Diencephalon (tissue), 1 donor: Measurements from ENCODE around the gene RSPH1. TPM values are rescaled to one million over a fixed set of nuclear protein-coding genes. Genes with fewer than 3 reads are reported as not detected.

ENCODE experiments used
- total RNA-seq: library from RNA; depleted of rRNA; stranded (reverse); fragments of >200 nt; gene quantifications from one replicate; pipeline ENCODE4 v1.2.3, GENCODE V29; 2014

Gene RSPH1
- 9.9 TPM for total RNA-seq

DNA sequence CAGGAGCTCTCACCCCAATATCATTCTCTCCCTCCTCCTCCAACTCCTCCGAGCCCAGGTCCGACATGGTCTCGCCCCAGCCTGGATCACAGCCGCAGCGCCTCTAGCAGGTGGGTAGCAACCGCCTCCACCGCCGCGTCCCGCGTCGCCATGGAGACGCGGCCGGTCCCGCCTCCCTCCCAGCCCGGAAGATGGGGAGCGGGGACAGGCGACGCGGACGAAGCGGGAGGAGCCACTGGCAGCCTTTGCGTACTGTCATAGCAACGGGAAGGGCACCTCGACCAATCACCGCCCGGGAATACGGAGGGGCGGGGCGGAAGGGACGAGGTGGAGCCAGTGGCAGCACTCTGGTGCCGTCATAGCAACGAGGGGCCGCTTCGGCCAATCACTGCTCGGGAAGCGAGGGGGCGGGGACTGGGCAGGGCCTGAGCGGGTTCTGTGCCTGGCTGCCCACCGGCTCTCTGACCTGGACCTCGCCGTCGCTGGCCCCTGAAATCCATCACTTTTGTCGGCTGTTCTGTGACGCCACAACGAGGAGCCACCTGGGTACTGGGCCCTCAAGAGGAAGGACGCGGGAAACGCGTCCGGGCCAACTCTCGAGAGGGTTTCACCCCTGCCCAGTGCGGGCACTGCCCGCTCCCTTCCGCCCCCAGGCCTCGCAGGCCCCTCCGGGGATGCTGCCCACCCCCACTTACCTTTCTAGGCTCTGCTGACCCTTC, at the start of gene RSPH1:
Gene RSPH1, minus strand, starts transcription at position 105 of the 719 bp plus-strand sequence. Its CDS starts 38 bp downstream, at position 67.

DNA sequence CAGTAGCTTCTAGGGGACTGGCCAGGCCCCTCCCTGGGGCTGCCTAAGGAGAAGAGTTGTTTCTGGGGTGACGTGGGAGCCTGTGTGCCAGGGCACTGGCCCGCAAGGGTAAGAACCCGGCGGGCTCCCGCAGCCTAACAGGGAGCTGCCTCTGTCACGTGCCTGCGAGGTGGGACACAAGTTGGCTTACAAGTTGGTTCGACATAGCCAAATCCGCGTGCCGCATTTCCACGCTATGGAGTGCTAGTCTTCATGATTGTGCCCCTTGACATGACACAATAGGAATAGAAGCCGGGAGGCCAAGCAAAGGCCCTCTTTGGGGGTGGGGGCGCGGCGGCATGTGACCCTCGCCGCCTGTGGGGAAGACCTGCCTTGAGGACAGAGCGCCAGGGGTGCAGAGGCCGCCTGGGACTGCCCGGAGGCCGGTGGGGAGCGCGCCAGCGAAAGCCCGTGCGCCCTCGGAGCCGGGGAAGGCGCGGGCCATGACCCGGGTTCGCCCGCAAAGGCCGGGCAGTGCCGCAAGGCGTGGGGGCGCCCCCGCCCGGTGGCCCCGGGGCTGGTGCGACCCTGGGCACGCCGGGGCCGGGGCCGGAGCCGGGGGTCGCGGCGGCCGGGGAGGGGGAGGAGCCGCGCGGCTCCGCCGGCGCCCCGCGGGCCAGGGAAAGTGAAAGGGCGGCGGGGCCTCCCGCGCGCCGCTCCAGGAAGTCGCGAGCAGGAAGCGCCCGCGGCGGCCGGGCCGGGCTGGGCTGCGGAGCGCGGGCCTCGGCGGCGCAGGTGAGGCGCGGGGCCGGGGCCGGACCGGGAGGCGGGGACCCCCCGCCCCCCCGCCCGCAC, 17.3 kb upstream of the RSPH1 start, which contains the start of gene SLC37A1:
Gene SLC37A1, plus strand, starts transcription at position 702 of the 834 bp plus-strand sequence. CDS start 4,603 bp downstream, outside the sequence.

Other genes with a start within 250 kb of the RSPH1 start
- not detected for gene TFF3, start 180.8 kb downstream of the RSPH1 start, total RNA-seq
- gene TFF2, start 145.2 kb downstream of the RSPH1 start, total RNA-seq, result not detected
- gene TFF1, start 129.7 kb downstream of the RSPH1 start, total RNA-seq, result not detected
- 0.23 TPM for gene TMPRSS3, start 100.2 kb downstream of the RSPH1 start, total RNA-seq
- gene UBASH3A, start 92.3 kb downstream of the RSPH1 start, total RNA-seq, result not detected
- 40.6 TPM for gene SLC37A1, start 17.6 kb upstream of the RSPH1 start, total RNA-seq
- gene PDE9A, start 157.4 kb upstream of the RSPH1 start, total RNA-seq, result 18.7 TPM